HG02763 (cell line): ENCODE results near the gene GATAD2A.

Source experiments
- ATAC-seq: cut with Tn5 transposase; IDR thresholded peaks from one replicate; pipeline ENCODE4 v1.9.1; 2021; ENCODE audit warnings: mild to moderate bottlenecking, moderate library complexity; ENCODE audit not compliant: unreplicated experiment

The GATAD2A gene

DNA sequence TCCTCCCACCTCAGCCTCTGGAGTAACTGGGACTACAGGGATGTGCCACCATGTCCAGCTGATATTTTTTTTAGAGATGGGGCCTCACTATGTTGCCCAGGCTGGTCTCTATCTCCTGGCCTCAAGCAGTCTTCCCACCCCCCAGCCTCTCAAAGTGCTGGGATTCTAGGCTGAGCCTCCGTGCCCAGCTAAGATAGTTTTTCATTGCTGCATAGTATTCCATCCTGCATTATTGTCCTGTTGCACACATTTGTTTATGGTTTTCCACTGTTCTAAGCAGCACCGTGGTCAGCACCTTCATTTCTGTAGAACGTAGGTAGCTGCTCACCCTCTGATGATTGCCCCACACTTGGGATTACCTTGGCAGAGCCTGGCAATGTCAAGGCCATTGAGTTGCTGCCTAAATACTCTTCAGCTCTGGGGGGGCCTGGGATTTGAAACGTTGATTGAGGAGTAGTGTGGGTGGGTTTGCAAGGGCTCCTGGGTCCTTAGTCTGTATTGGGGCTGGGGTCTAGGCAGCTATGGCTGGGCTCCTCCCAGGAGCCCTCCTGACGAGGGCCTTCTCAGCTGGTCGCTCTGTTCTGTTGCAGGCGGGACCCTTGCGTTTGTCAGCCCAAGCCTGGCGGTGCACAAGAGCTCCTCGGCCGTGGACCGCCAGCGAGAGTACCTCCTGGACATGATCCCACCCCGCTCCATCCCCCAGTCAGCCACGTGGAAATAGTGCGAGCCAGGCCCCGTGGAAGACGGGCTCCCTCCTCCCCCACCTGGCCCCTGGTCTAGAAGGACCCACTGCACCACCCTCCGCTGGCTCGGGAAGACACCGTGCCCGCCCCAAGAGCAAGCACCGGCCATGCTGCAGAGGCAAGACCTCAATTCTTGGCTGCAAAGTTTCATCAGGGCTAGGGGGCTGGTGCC, 99.5 kb downstream of the GATAD2A start:
- no peak for ATAC-seq

GRCh38 chr19:19505669-19506326, 100.3 kb downstream of the GATAD2A start:
- no peak for ATAC-seq

- ATAC-seq = no peak
These were observed 101.1 kb downstream of the GATAD2A start for GRCh38 chr19:19506592-19506991.

GRCh38 chr19:19507354-19507753, 101.9 kb downstream of the GATAD2A start:
- ATAC-seq = no peak

- no peak for ATAC-seq
These were observed 102.7 kb downstream of the GATAD2A start for GRCh38 chr19:19508217-19508616.

GRCh38 chr19:19510432-19510831, 105.0 kb downstream of the GATAD2A start:
- ATAC-seq = no peak

DNA sequence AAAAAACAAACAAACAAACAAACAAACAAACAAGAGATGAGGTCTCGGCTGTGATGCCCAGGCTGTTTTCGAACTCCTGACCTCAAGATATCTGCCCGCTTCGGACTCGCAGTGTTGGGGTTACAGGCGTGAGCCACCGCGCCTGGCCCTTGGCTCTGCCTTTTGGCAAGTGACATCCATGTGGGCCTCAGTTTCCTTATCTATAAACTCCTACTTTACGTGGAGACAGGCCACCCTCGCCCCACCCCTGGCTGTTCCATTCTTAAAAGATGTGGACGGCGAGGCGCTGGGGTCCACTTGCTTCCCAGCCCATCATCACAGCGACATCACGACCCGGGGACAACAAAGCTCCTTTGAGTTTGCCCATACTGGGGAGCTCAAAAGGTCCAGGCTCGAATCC, 108.2 kb downstream of the GATAD2A start:
- no peak for ATAC-seq

GRCh38 chr19:19514215-19514657, 108.8 kb downstream of the GATAD2A start:
- ATAC-seq = no peak

DNA sequence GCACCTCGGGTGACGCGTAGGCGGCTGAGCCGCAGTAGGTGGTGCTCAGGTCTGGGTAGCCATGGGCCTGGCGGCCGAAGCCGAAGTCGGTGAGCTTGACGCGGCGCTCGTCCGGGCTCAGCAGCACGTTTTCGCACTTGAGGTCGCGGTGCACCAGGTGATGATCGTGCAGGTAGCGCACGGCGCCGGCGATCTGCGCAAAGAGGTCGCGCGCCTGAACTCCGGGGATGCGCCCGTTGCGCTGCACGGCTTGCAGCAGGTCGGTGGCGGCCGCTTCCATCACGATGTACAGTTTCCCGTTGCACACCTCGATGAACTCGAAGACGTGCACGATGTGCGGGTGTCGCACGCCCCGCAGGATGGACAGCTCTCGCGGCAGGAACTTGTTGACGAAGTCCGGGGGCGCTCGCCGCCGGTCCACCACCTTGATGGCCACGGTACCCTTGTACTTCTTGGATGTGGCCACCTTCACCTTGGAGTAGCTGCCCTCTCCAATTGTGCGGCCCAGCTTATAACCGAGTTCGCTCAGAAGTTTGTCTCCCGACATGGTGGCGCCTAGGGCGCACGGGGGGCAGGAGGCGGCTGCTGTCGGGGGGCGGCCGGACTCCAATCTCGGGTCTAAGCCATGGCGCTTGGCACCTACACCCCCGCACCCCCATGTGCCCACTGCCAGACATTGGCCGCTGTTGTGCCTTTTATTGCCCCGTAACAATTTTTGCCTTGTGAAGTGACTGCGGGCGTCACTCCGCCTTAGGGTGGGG, 109.6 kb downstream of the GATAD2A start, which contains the start of gene TSSK6:
Gene TSSK6 (minus strand): TSS at position 668 of the 761 bp plus-strand sequence. CDS start 121 bp downstream, at position 547.
- ATAC-seq = no peak

DNA sequence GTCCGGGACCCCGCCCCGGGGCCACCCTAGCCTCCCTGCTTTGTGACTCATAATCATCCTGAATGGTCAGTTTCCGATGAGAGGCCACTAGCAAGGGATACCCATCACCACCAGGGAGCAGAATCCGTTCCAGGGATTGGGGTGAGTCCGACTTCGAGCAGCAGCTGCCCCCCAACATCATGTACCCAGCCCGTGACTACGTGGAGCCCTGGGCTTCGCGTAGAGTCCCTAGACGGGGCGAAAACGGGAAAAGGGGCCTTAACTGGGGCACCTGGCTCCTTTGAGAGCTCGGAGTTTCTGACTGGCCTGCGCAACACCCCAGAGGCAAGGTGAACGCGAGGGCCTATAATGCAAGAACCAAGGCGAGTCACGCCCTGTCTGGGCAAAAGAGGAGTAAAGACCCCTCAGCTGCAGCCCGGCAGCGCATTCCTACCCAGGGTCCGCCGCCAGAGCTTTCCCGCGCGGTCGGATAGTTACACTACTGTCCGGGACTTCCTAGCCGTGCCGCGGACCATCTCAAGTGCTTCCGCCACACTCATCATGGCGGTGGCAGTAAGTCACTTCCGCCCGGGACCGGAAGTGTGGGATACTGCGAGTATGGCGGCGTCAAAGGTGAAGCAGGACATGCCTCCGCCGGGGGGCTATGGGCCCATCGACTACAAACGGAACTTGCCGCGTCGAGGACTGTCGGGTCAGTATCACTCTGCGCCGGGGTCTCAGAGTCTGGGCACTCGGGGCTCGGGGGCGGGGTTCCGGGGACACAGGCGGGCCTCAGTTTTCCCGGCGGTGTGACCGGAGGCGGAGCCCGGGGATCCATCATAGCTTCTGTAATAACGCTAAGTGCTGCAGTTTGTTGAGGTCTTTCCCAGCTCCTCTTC, 110.4 kb downstream of the GATAD2A start, which contains the start of gene NDUFA13:
Gene NDUFA13 (plus strand): TSS at position 584 of the 878 bp plus-strand sequence. CDS start 14 bp downstream, at position 598.
- peak; percentile 87 for ATAC-seq

- ATAC-seq = no peak
These were observed 111.8 kb downstream of the GATAD2A start for GRCh38 chr19:19517235-19517619.

- no peak for ATAC-seq
These were observed 115.5 kb downstream of the GATAD2A start for GRCh38 chr19:19520989-19521388.

DNA sequence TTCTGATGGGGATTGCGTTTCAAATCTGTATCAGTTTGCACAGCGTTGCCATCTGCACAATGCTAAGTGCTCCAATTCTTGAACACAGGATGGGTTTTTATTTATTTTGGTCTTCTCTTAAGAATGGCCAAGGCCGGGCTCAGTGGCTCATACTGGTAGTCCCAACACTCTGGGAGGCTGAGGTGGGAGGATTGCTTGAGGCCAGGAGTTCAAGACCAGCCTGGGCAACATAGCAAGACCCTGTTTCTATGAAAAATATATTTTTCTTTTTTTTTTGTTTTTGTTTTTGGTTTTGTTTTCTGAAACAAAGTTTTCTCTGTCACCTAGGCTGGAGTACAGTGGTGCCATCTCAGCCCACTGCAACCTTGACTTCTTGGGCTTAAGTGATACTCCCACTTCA, 117.7 kb downstream of the GATAD2A start:
- no peak for ATAC-seq

DNA sequence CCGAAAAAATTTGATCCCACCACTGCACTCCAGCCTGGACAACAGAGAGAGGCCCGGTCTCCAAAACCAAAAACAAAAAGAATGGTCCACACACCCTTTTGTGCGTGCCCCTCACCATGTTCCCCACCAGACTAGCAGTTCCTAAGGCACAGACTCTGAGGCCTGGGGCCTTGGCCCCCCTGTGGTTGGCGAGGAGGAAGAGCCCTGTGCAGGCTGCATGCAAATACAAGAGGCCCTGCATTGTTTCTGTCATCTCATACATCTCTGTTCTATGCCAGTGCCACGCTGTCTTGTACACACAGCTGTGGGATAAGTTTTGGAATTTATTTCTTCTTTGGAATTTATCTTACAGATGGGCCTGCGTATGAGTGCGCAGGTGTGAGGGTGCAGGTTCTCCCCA, 118.6 kb downstream of the GATAD2A start:
- ATAC-seq = no peak

DNA sequence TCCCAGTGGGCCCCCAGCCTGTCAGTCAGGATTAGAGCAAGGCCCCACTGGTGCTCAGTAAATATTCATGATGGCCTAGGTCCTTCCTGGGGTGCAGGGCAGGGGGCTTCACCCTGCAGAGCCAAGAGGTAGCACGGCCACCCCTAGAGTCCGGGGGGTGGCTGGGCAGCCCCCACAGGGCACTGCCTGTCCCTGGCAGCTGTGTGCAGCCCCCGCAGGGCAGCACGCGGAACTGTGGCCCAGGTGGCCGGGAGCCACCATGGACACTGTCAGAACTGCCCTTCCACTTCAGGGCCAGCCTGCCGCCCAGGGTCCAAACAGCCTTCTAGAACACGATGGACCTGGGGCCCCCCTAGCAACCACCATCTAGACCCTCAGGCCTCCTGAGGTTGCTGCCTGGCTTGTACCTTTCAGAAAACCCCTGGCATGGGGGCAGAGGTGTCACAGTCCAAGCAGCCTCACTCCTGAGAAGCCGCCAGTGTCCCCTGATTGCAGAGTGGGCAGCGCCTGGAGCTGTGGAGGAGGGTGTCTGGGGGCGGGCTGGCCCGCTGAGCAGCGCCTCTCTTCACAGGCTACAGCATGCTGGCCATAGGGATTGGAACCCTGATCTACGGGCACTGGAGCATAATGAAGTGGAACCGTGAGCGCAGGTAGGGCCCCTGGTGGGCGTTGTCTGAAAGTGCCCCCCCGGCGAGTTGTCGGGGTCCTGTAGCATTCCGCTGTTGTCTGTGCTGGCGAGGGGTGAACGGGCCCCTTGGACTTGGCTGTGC, 120.3 kb downstream of the GATAD2A start:
- ATAC-seq = no peak

DNA sequence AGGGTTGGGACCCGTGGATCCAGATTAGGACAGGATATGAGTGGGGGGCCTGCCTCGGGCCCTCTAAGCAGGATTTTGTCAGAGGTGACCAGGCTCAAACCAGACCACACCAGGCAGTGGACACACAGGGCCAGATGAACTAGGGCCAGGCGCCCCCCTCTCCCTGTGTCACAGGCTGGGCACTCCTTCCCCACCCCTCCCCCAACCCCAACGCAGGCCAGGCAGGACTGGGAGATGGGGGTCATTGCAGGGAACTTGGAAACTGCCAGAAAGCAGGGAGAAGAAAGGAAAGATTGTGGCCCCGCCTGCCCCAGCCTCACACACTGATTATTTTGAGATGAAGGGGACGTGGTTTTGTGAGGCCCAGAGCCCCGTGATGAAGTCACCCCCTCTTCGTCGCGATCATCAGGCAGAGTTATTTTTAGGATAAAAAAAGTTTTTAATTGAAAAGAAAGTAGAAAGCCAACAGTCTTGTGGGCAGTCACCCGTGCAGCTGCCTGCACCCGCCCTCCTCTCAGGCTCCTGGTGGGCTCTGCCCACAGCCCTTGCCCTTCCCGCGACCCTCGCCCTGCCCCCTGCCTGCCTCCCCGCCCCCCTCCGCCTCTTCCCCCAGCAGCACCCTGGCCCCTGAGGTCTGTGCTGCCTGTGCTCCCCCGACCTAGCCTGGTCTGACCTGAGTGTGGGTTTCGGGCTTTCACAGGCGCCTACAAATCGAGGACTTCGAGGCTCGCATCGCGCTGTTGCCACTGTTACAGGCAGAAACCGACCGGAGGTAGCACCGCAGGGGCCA, 121.3 kb downstream of the GATAD2A start:
- ATAC-seq = no peak

GRCh38 chr19:19527371-19527656, 121.8 kb downstream of the GATAD2A start:
- no peak for ATAC-seq

- ATAC-seq = no peak
These were observed 122.5 kb downstream of the GATAD2A start for GRCh38 chr19:19527674-19528625.
